HG03175 (cell line): ENCODE measurements around the gene ULBP3.
"Not testable (repeated sequence)": the region's sequence is repeated elsewhere in the genome, so short reads cannot be mapped to it uniquely, and the experiment has no call there.

ENCODE experiments used
- ATAC-seq: cut with Tn5 transposase; IDR thresholded peaks from one replicate; pipeline ENCODE4 v1.9.1; 2021; ENCODE audit warnings: mild to moderate bottlenecking, moderate library complexity; ENCODE audit not compliant: unreplicated experiment

Gene ULBP3

GRCh38 chr6:150043501-150044412 is 25.2 kb downstream of the ULBP3 start:
- ATAC-seq = no peak

GRCh38 chr6:150043096-150043495 is 25.8 kb downstream of the ULBP3 start:
- ATAC-seq = no peak

- ATAC-seq = no peak
Measured at GRCh38 chr6:150038202-150039062, 30.5 kb downstream of the ULBP3 start.

- no peak for ATAC-seq
Measured at GRCh38 chr6:150037526-150038201, 31.3 kb downstream of the ULBP3 start.

GRCh38 chr6:150036081-150036480 is 32.8 kb downstream of the ULBP3 start:
- no peak for ATAC-seq

GRCh38 chr6:150033207-150033771 is 35.6 kb downstream of the ULBP3 start:
- no peak for ATAC-seq

- no peak for ATAC-seq
Measured at GRCh38 chr6:150032598-150032997, 36.3 kb downstream of the ULBP3 start.

GRCh38 chr6:150030611-150031010 is 38.3 kb downstream of the ULBP3 start:
- ATAC-seq = no peak

GRCh38 chr6:150029749-150030148 is 39.2 kb downstream of the ULBP3 start:
- ATAC-seq = no peak

- no peak for ATAC-seq
Measured at GRCh38 chr6:150029276-150029675, 39.6 kb downstream of the ULBP3 start.

- ATAC-seq = no peak
Measured at GRCh38 chr6:150028799-150029198, 40.1 kb downstream of the ULBP3 start.

- no peak for ATAC-seq
Measured at GRCh38 chr6:150027806-150028565, 40.9 kb downstream of the ULBP3 start.

- no peak for ATAC-seq
Measured at GRCh38 chr6:150026976-150027805, 41.7 kb downstream of the ULBP3 start.

GRCh38 chr6:150025201-150025917 is 43.6 kb downstream of the ULBP3 start, which contains the start of gene RAET1L:
TSS of gene RAET1L (minus strand) at chr6:150025532. CDS start at chr6:150025471, 61 bp downstream.
- ATAC-seq = no peak

- no peak for ATAC-seq
Measured at GRCh38 chr6:150024646-150025155, 44.2 kb downstream of the ULBP3 start.

- ATAC-seq = not testable (repeated sequence)
Measured at GRCh38 chr6:150024021-150024420, 44.9 kb downstream of the ULBP3 start.

- ATAC-seq = not testable (repeated sequence)
Measured at GRCh38 chr6:150021870-150022269, 47.1 kb downstream of the ULBP3 start.
